IMR-90 (cell line): ENCODE measurements around the gene HSD17B11.

Experiments used
- CEBPB ChIP-seq: IDR thresholded peaks from 2 replicates; pipeline ENCODE4 v1.6.1; 2012; ENCODE audit warnings: low read depth, low read length, improper control_type of control experiment
- CTCF ChIP-seq: conservative IDR thresholded peaks from 2 replicates; pipeline ENCODE4 v1.5.1; 2012; ENCODE audit warnings: mild to moderate bottlenecking, low read depth, low read length, improper control_type of control experiment
- ELK1 ChIP-seq: fragments of 150-350 bp; IDR thresholded peaks from 2 replicates; pipeline ENCODE4 v1.6.1; 2016; ENCODE audit warnings: low read depth, mild to moderate bottlenecking, low read length, moderate library complexity, borderline replicate concordance
- FOS ChIP-seq: fragments of 150-350 bp; IDR thresholded peaks from 2 replicates; pipeline ENCODE4 v1.6.1; 2016; ENCODE audit warnings: low read depth, low read length
- MAFK ChIP-seq: IDR thresholded peaks from 2 replicates; pipeline ENCODE4 v1.6.1; 2012; ENCODE audit warnings: low read depth, low read length, improper control_type of control experiment
- MAZ ChIP-seq: IDR thresholded peaks from 2 replicates; pipeline ENCODE4 v1.6.1; 2012; ENCODE audit warnings: low read depth, mild to moderate bottlenecking, low read length, improper control_type of control experiment, moderate library complexity, borderline replicate concordance
- MXI1 ChIP-seq: IDR thresholded peaks from 2 replicates; pipeline ENCODE4 v1.6.1; 2012; ENCODE audit warnings: low read depth, mild to moderate bottlenecking, low read length, moderate library complexity, borderline replicate concordance
- NFE2L2 ChIP-seq: fragments of 150-350 bp; IDR thresholded peaks from 2 replicates; pipeline ENCODE4 v1.6.1; 2016; ENCODE audit warnings: low read depth, mild to moderate bottlenecking, low read length
- POLR2A ChIP-seq: IDR thresholded peaks from 2 replicates; pipeline ENCODE4 v1.6.1; 2012; ENCODE audit warnings: mild to moderate bottlenecking, low read depth, low read length
- RAD21 ChIP-seq: IDR thresholded peaks from 2 replicates; pipeline ENCODE4 v1.6.1; 2012; ENCODE audit warnings: low read length, improper control_type of control experiment
- RCOR1 ChIP-seq: IDR thresholded peaks from 2 replicates; pipeline ENCODE4 v1.6.1; 2012; ENCODE audit warnings: mild to moderate bottlenecking, low read length, improper control_type of control experiment; ENCODE audit not compliant: insufficient replicate concordance
- RFX5 ChIP-seq: IDR thresholded peaks from 2 replicates; pipeline ENCODE4 v1.8.0; 2012; ENCODE audit warnings: low read depth, mild to moderate bottlenecking, low read length, moderate library complexity
- SMC3 ChIP-seq: fragments of 150-350 bp; IDR thresholded peaks from 2 replicates; pipeline ENCODE4 v1.6.1; 2016; ENCODE audit warnings: low read depth, mild to moderate bottlenecking, antibody characterized with exemption, low read length, moderate library complexity
- USF2 ChIP-seq: fragments of 150-350 bp; IDR thresholded peaks from 2 replicates; pipeline ENCODE4 v1.6.1; 2017; ENCODE audit warnings: mild to moderate bottlenecking, antibody characterized with exemption, low read length, low read depth

- TF ChIP-seq CTCF (no peak), POLR2A (no peak), RCOR1 (no peak), SMC3 (no peak), MXI1 (no peak), RAD21 (no peak), NFE2L2 (no peak), USF2 (no peak), CEBPB (no peak), MAZ (no peak), FOS (no peak), MAFK (no peak), ELK1 (no peak), RFX5 (no peak)
These were observed 39.0 kb upstream of the HSD17B11 start for GRCh38 chr4:87430038-87430437.
